Left ventricle myocardium inferior (tissue), 1 donor: Measurements from ENCODE around the gene CLEC11A. TPM values are rescaled to one million over a fixed set of nuclear protein-coding genes. Genes with fewer than 3 reads are reported as not detected.

Experiments used
- DNase-seq: peaks from one replicate; pipeline ENCODE4 v3.0.0-alpha.2; 2020
- H3K27ac ChIP-seq: fragments of 200-600 bp; replicated peaks from 2 replicates; pipeline ENCODE4 v1.8.0; 2021
- H3K27me3 ChIP-seq: fragments of 200-600 bp; 2 replicates; pipeline ENCODE4 v1.8.0; 2021; ENCODE audit warnings: low read depth
- H3K36me3 ChIP-seq: fragments of 200-600 bp; 2 replicates; pipeline ENCODE4 v1.8.0; 2021
- H3K4me1 ChIP-seq: fragments of 200-600 bp; 2 replicates; pipeline ENCODE4 v1.8.0; 2021
- H3K4me3 ChIP-seq: fragments of 200-600 bp; 2 replicates; pipeline ENCODE4 v1.8.0; 2021; ENCODE audit warnings: mild to moderate bottlenecking, moderate library complexity
- H3K9me3 ChIP-seq: fragments of 200-600 bp; replicated peaks from 2 replicates; pipeline ENCODE4 v1.8.0; 2021
- intact Hi-C: fragments of 100-400 bp; cut with micrococcal nuclease; formaldehyde crosslinking; loops from one replicate; pipeline ENCODE4 v1.11.0; 2022
- total RNA-seq: library from RNA; stranded (reverse); fragmentation: NEBNext Ultra II Directional; extraction: Animal tissue kit (Norgen Biotek cat#: 25700); gene quantifications from one replicate; pipeline ENCODE4 v1.2.1, GENCODE V29; 2021
- TF ChIP-seq, protein P1 (sequence below): fragments of 200-600 bp; IDR thresholded peaks from 2 replicates; pipeline ENCODE4 v1.8.0; 2021; ENCODE audit warnings: antibody characterized with exemption, mild to moderate bottlenecking, borderline replicate concordance
- donor health status: DM: no; HTN: yes; CAD: no; lungs with severe emphysema.

CLEC11A gene
- total RNA-seq, 1 donor from 2014 or later, result 6.2 TPM

DNA sequence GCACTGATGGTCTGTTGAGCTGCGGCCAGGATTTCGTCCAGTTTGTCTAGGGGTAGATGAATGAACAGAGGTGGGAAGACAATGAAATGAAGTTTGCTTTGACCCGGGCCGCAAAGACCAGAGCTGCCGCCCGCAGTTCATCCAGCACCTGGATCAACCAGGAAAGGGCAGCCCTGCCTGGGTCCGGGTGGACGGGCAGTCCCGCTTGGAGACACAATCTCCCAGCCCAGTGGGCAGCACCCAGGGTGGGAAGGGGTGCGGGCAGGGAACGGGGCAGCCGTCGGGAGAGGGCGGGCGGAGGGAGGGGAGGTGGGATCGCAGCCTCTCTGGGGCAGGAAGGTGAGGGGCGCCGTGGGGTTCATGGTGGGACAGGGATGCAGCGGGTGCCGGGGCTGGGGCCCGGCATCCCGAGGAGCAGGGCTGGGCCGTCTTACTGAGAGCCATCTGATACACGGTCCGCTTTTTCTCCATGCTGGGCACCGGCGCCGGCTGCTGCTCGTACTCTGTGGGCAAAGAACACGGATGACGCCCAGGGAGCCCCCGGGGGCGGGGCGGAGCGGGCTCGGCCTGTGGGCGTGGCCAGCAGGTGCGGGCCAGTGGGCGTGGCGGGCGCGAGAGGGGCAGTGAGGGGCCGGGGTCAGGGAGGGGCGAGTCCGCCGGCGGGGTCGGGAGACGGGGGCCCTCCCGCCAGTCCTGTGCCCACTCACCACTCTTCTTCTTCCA is 36.7 kb upstream of the CLEC11A start:
- H3K36me3 ChIP-seq, result no peaks in the 10 kb centered on the region
- no peaks in the 10 kb centered on the region for H3K9me3 ChIP-seq
- no peaks in the 10 kb centered on the region for H3K4me1 ChIP-seq
- no peak overlapping the region for H3K27ac ChIP-seq
- TF ChIP-seq, protein P1, sequence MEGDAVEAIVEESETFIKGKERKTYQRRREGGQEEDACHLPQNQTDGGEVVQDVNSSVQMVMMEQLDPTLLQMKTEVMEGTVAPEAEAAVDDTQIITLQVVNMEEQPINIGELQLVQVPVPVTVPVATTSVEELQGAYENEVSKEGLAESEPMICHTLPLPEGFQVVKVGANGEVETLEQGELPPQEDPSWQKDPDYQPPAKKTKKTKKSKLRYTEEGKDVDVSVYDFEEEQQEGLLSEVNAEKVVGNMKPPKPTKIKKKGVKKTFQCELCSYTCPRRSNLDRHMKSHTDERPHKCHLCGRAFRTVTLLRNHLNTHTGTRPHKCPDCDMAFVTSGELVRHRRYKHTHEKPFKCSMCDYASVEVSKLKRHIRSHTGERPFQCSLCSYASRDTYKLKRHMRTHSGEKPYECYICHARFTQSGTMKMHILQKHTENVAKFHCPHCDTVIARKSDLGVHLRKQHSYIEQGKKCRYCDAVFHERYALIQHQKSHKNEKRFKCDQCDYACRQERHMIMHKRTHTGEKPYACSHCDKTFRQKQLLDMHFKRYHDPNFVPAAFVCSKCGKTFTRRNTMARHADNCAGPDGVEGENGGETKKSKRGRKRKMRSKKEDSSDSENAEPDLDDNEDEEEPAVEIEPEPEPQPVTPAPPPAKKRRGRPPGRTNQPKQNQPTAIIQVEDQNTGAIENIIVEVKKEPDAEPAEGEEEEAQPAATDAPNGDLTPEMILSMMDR, result no peak
- H3K4me3 ChIP-seq, result no peak overlapping the region
- intact Hi-C loops, result no loop called here
- peaks cover 100% of the 10 kb centered on the region for H3K27me3 ChIP-seq
- no peak for DNase-seq

DNA sequence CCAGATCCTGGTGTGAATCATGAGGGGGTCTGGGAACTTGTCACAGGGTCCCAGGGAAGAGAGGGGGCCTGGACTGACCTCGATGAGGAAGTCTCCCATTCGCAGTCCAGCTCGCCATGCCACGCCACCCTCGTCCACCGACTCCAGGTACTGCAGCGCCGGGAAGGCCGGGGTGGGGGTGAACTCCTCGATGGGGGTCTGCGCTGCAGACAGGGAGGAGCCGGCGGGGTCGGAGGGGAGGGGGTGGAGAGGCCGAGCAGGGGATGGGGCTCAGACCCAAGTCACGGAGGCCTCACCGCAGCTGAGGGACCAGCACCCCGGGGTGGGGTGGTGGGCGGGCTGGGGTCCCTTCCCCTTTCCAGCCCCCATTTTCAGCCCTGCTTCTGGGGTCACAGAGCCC is 34.4 kb upstream of the CLEC11A start:
- H3K27me3 ChIP-seq, result peaks cover 100% of the 10 kb centered on the region
- H3K9me3 ChIP-seq, result no peaks in the 10 kb centered on the region
- intact Hi-C loops, result no loop called here
- H3K4me3 ChIP-seq, result no peak overlapping the region
- H3K27ac ChIP-seq, result no peak overlapping the region
- H3K4me1 ChIP-seq, result no peaks in the 10 kb centered on the region
- no peak for DNase-seq
- TF ChIP-seq, protein P1, result no peak
- no peaks in the 10 kb centered on the region for H3K36me3 ChIP-seq

DNA sequence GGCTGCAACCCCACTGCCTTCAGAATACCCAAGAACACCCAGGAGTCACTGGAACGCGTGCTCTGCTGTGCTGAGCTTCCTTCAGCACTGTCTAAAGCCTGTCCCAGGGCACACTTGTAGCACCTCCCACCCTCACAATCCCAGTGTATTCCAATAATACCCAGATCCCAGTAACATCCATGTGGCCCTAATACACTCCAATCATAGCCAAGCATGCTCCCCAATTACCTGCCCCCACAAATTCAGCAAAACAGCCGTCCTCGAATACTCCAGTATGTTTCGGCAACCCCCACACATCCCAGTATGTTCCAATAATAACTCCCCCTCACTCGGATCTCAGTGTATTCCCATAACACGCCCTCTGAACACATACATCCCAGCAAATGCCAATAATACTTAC is 32.7 kb upstream of the CLEC11A start:
- no peak overlapping the region for H3K4me3 ChIP-seq
- TF ChIP-seq, protein P1, result no peak

DNA sequence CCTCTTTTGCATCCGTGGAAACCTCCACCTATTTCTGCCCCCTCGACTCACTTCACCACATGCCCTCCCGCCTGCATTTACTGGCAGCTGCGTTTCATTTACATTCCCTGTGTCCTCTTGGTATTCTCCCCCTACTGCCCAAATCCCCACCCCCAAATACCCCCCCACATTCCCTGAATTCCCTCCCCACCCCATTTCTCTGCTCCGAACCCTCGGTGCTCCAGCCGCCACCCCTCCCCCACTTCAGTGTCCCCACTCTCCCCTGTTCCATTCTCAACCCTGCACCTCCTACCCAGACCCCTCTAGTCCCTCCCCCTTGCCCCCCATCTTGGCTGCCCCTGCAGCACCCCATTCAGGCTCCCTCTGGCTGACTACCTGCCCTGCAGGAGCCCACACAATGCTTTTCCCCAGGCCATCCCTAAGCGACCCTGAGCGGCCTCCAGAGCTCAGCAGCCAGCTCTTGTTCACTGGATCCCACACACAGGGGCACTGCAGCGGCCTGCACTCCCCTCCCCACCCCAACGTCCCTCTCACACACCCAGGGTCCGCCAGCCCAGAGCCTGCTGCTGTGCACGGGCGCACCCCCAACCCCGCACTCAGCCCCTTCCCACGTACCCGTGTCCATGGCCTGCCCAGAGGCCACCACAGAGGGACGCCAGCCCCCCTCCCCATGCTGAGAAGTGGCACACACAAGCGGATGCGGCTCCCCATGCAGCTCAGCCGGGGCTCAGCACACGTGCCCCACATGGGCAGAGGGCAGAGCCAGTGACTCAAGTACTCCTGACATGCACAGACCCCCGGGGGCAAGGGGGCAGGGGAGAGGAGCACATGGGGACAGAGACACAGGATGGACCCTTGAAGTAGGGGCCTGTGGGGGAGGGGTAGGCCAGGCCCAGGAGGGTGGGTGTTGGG is 29.8 kb upstream of the CLEC11A start:
- intact Hi-C loops, result no loop called here
- Histone ChIP-seq H3K36me3 (no peaks in the 10 kb centered on the region), H3K4me3 (no peak overlapping the region), H3K27me3 (peaks cover 98% of the 10 kb centered on the region), H3K27ac (no peak overlapping the region), H3K4me1 (peaks cover 4% of the 10 kb centered on the region), H3K9me3 (no peaks in the 10 kb centered on the region)
- TF ChIP-seq, protein P1, result no peak
- no peak for DNase-seq

More for the DNA sequence above, 32.7 kb upstream of the CLEC11A start:
- intact Hi-C loops, result no loop called here
- no peak for DNase-seq
- Histone ChIP-seq H3K27me3 (peaks cover 98% of the 10 kb centered on the region), H3K4me1 (peaks cover 2% of the 10 kb centered on the region), H3K9me3 (no peaks in the 10 kb centered on the region), H3K27ac (no peak overlapping the region), H3K36me3 (no peaks in the 10 kb centered on the region)

DNA sequence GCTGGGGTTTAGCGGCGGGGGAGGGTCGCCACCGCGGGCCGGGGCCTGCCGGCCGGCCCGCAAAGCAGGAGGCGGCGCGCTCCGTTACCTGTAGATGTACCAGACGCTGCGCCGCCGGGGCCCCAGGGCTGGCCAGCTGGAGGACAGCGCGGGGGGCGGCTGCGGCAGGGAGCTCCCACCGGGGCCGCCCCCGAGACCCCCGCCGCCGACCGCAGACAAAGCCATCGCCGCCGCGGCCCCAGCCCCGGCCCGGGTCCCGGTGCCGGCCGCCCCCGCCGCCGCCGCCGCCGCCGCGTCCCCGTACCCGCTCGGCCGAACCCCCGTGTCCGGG is 28.4 kb upstream of the CLEC11A start:
- H3K27ac ChIP-seq, result no peak overlapping the region
- H3K27me3 ChIP-seq, result peaks cover 95% of the 10 kb centered on the region
- H3K4me1 ChIP-seq, result peaks cover 4% of the 10 kb centered on the region
- TF ChIP-seq, protein P1, result no peak
- no peak for DNase-seq
- no peaks in the 10 kb centered on the region for H3K36me3 ChIP-seq
- no peak overlapping the region for H3K4me3 ChIP-seq
- H3K9me3 ChIP-seq, result no peaks in the 10 kb centered on the region
- intact Hi-C loops, result no loop called here
